HS-5 (cell line): ENCODE results near the gene ARMC9.

Experiments used
- DNase-seq: peaks from one replicate; pipeline ENCODE4 v3.0.0-alpha.2; 2012; ENCODE audit warnings: low read depth

Gene ARMC9

DNA sequence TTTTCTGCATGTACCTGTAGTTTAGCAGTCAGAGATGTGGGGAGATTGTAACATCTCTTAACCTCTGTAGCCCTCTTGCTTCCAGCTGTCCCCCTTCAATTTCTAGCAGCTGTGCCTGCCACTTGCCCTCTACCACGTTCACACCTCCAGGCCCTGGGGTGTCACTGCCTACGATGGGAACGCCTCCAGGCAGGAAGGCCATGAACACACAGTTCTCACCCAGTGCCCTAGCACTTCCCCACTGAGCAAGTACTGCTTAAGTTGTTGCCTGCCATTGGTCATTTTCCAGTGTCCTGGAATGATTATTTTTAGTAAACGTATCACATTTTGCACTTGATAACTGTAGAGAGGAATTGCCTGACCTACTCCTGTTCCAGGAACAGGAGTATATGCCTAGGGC is 120.0 kb downstream of the ARMC9 start:
- DNase-seq = no peak

DNA sequence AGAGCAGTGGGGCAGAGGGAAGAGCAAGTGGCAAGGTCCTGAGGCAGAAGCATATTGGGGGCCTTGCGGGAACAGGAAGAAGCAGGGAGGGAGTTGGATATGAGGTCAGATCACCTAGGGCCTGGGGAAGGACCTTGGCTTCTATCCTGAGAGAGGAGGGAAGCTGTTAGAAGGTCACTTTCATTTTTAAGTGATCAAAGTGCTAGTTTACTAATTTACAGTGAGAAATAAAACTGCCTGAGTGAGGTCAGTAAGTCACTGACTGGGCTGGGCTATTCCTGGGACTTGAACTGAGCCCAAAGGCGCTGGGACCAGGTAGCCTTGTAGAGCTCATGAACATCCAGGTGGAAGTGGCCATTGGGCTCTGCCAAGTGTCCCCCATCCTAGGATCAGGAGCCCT is 120.5 kb downstream of the ARMC9 start:
- DNase-seq = no peak

DNA sequence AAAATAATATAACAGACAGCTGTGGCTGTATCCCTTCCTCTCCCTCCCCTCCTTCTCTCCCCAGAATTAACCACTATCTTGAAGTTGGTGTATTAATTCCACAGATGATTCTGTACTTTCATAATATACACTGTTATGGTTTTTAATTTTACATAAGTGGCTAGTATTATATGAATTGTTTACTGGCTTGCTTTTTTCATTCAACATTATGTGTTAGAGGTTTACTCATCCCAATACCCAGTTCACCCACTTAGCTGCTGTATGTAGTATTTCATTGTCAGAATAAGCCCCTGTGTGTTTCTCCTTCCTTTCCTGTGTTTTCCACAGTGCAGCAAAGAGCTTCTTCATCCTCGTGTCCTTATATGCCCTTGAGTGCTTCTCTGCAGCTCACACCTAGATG is 121.4 kb downstream of the ARMC9 start:
- no peak for DNase-seq

DNA sequence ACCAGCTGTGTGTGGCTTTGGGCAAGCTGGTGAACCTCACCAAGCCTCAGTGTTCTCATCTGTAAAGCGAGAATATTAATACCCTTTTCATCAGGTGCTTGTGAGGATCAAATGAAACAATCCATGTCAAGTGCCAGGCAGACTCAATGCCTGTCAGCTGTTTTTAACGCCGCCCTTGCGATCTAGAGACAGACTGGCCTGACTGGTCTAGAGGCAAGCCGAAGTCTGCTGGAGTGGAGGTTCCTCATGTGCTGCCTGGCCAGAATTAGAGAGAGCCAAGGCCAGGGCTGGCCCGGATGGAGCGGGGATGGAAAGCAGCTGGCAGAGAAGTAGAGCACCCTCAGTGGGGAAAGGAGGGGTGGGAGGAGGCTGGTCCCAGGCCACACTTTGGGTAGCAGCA is 122.6 kb downstream of the ARMC9 start:
- DNase-seq = no peak

GRCh38 chr2:231321556-231322334 is 123.3 kb downstream of the ARMC9 start:
- no peak for DNase-seq

- no peak for DNase-seq
These were observed 124.9 kb downstream of the ARMC9 start for GRCh38 chr2:231323316-231323715.

DNA sequence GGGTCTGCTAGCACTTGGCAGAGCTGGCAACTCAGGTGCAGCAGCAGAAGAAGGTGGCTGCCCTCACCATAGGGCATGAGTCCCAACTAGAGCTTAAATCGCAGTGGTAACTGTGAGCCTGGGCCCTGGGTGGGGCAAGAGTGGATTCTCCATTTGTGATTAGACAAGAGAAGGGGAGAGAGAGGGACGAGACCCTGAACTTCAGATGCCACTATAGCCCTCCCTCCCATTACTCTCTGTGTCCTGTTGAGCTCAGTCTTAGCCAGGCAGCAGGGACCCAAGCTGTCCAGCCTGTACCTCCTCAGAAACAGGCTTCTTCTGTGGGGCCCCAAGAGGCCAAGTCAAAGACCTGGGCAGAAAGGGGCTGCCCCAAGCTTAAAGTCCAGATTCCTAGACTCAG is 127.4 kb downstream of the ARMC9 start:
- no peak for DNase-seq

DNA sequence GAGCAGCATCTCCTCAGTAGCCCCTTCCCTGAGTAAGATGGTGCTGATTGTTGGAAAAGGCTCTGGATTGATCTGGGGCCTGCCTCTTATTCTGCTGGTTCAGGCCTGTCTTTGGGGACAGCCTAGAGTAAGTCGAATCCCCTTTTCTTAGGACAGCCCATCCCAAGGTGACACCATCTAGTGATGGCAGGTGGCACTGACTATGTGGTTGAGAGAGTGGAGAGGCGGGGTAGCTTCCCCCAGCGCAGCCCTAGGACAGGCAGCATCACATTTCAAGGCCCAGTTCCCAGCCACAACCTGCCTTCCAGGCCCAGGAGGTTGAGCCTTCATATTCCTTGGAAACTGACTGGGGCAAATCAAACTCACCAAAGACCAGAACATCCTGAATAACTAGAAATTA is 128.0 kb downstream of the ARMC9 start:
- DNase-seq = no peak

- no peak for DNase-seq
These were observed 131.9 kb downstream of the ARMC9 start for GRCh38 chr2:231330311-231330710.

DNA sequence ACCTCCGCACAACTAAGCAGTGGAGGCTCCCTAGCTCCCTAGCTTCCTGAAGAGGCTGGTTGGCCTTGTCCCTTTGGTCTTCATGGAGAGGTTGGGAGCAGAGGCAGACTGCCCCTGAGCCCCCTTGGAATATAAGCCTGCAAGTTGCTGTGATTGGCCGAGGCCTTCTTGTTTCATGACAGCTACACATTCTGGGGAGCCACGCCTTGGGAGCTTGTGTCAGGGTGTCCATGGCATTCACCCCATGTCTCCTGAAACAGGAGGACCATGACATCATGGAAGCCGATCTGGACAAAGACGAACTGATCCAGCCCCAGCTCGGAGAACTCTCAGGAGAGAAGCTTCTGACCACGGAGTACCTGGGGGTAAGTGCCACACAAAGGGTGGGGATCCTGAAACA is 133.1 kb downstream of the ARMC9 start:
- DNase-seq = no peak

GRCh38 chr2:231332388-231332787 is 134.0 kb downstream of the ARMC9 start:
- DNase-seq = no peak

DNA sequence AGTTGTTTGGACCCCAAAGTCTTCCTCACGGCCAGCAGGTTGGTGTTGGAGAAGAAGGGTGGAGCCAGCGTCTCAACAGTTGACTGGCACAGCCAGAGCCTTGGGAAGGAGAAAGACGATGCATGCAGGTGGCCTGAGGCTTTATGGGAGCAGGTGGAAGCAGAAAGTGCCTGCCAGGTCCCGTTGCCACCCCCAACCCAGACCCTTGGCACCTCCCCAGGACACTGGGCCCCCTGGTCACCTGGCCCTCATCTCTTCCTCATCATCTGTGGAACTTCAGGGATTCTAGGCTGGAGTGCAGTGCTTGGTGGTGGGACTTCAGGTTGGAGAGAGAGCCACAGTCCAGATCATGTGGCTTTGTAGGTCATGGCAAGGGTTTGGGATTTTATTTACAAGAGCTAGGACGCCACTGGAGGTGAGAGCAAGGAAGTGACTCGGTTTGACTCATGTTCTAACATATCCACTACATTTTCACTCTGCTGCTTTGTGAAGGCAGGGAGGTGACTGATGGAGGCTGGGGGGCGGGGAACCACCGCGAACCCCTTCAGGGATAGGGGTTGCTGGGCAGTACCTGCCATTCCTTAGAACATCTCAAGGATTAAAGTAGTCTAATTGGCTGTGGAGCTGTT is 134.6 kb downstream of the ARMC9 start:
- DNase-seq = no peak

GRCh38 chr2:231334179-231334930 is 135.9 kb downstream of the ARMC9 start:
- no peak for DNase-seq

DNA sequence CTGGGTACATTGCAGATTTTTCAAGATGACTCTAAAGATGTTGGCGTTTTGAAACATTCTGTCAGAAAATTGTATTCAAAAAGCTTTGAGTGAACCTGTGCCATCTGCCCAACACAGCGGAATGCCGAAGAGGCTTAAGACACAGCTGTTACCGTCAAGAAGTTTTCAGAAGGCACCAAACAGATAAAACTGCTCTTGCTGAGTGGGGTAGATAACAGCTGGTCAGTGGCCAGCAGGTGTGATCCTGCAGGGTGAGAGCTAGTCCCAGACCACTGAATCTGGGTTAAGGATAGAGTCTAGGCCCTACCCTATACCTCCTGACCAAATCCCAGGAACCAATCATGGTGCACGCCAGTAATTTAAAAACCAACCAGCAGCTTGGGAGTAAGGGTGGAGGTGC is 136.6 kb downstream of the ARMC9 start:
- DNase-seq = no peak

GRCh38 chr2:231335591-231335990 is 137.2 kb downstream of the ARMC9 start:
- no peak for DNase-seq

GRCh38 chr2:231336236-231336635 is 137.8 kb downstream of the ARMC9 start:
- DNase-seq = no peak

DNA sequence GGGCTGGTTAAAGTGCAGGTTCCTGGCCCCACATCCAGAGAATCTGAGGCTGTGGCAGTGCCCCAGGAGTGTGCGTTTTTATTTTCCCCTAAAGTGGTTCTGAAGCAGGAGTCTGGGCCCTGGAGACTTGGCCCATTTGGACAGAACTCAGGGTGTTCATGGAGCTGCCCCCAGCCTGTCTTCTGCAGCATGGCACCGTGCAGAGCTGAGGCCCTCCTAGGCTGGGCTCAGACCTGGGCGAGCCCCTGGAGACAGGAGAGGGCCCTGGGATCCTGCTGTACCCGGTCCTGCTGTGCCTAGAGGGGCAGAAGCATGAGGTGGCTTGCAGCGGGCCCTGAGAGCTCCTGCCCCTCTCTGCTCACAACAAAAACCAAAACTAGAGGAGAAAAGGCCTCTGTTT is 138.3 kb downstream of the ARMC9 start:
- DNase-seq = no peak

DNA sequence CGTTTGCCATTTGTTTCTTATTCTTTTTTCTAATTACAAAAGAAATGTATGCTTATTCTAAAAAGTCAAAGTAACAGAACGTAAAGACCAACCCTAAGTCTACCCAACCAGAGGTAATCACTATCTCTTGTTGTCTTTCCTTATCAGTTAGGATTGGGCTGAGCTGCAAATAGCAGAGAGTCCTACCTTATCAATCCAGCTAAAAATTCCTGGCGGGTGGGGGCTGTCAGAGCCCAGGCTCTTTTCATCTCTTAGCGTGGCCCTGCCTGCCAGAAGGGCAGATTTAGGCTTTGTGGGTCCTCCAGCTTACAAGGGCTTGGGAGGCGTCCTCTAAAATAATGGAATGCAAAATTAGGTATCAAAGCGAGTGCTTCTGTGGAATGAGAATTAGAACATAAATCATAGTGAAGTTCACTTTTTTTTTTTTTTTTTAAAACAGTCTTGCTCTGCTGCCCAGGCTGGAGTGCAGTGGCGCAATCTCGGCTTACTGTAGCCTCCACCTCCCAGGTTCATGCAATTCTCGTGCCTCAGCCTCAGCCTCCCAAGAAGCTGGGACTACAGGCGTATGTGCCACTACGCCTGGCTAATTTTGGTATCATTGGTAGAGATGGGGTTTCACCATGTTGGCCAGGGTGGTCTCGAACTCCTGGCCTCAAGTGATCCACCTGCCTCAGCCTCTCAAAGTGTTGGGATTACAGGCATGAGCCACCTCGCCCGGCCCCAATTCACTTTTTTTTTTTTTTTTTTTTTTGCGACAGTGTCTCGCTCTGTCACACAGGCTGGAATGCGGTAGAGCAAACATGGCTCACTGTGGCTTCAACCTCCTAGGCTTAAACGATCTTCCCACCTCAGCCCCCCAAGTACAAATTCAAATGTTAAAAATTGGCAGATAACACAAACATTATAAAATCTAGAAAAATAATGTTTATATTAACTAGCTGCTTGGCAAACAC is 139.7 kb downstream of the ARMC9 start:
- no peak for DNase-seq

DNA sequence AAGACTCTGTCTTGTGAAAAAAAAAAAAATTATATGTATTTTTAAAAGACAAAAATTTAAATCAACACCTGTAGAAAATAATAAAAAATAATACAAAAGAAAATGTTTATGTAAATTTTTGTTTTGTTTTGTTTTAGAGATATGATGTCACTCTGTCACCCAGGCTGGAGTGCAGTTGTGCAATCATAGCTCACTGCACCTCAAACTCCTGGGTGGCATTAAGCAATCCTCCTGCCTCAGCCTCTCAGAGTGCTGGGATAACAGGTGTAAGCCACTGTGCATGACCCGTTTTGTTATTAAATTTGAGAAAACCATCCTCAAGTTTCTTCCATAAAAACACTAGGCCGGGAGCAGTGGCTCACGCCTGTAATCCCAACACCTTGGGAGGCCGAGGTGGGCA is 140.9 kb downstream of the ARMC9 start:
- DNase-seq = no peak

- no peak for DNase-seq
These were observed 142.7 kb downstream of the ARMC9 start for GRCh38 chr2:231341100-231341499.

DNA sequence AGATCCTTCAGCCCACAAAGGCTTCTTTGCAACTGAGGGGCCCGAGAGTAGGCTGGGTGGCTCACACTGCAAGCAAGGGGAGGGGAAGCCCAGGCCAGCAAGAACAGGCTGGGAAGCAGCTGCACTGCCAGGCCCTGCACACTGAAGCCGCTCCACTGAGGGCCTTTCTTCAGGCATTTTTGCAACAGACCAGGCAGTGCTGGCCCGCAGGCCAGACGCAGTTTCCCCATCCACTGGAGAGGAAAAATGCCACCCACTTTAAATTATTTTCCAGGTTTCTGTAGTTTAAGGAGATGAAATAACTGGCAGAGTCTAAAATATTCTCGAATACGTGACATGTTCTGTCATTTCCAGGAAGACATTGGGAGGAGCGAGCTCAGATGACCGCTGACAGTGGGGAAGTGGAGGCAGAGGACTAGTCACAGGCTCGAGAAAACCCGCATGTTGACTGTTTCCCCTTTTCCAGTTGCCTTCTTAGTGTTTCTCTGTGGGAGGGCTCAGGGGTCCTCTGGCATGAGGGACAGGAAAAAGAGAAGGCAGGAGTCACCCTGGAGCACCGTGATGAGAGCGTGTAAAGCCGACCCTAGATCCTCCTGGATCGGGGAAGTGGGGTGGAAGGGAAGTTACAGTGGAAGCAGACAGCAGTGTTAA is 143.8 kb downstream of the ARMC9 start:
- DNase-seq = no peak
